ENCODE data around the gene DUSP19. TPM values are rescaled to one million over a fixed set of nuclear protein-coding genes. Genes with fewer than 3 reads are reported as not detected.

DUSP19 gene
- total and polyA plus RNA-seq, 2 of the 4 experiments (the other 2 are of a cell fraction), result 0.86 to 1.4 TPM

- TF ChIP-seq POLR2A (IDR thresholded peaks at IDR 0.05; ENCODE audit: low read depth, low read length) (no peak), CEBPB (IDR thresholded peaks at IDR 0.05; ENCODE audit: low read depth, low read length) (no peak), NFE2L2 (IDR thresholded peaks at IDR 0.05; ENCODE audit: low read depth, low read length) (no peak)
These were observed 44.8 kb downstream of the DUSP19 start (continued) for GRCh38 chr2:183123117-183123958.

GRCh38 chr2:183123959-183124221 is 45.3 kb downstream of the DUSP19 start:
- in situ Hi-C loops (cut with MboI; ENCODE audit: low sequenced_read_pairs) (no loop called here), intact Hi-C loops (cut with micrococcal nuclease) (loop anchor here (5.0 kb wide), 1 partner anchor 87 kb away; the partner anchor contains the start of gene NCKAP1), dilution Hi-C loops (cut with HindIII; ENCODE audit: low sequenced_read_pairs, unreplicated experiment) (no loop called here)
- Histone ChIP-seq H4K5ac (ENCODE audit: low read depth, low read length) (peak overlapping the region; percentile 80), H3K18ac (ENCODE audit: low read depth, low read length) (peak overlapping the region; percentile 18), H2BK15ac (ENCODE audit: low read depth, low read length) (peak overlapping the region; percentile 84), H3K36me3 (ENCODE audit: control insufficient read depth, insufficient read depth, low read length) (no peaks in the 10 kb centered on the region), H2AK9ac (replicated peaks; ENCODE audit: low read depth, low read length, poor library complexity) (peak overlapping the region; percentile 12), H3K4me3 (ENCODE audit: insufficient read depth, low read depth, low read length) (peak overlapping the region; percentile 61), H3K9me3 (ENCODE audit: control insufficient read depth, insufficient read depth, low read length) (no peaks in the 10 kb centered on the region), H2BK120ac (ENCODE audit: low read depth, low read length) (peak overlapping the region; percentile 79), H3K79me1 (ENCODE audit: low read depth in 1 of 2, low read length in 2 of 2) (peaks cover 0 to 17% of the 10 kb centered on the region in 2 experiments; a peak in 2 of 4 replicates), H3K56ac (ENCODE audit: extremely low read depth, insufficient read depth, low read length) (peak overlapping the region; percentile 89), H2BK20ac (ENCODE audit: low read depth, low read length) (peak overlapping the region; percentile 54; the same call in 1 of the 2 replicates), H2BK5ac (ENCODE audit: low read depth, low read length, poor library complexity, severe bottlenecking) (peak overlapping the region; percentile 83), H4K20me1 (ENCODE audit: insufficient read depth, low read length) (no peaks in the 10 kb centered on the region), H3K14ac (replicated peaks; ENCODE audit: low read depth, low read length) (peak overlapping the region; percentile 98), H3K4me1 (ENCODE audit: control insufficient read depth, insufficient read depth, low read length) (peaks cover 4% of the 10 kb centered on the region; the same call in 1 of the 2 replicates), H4K91ac (ENCODE audit: insufficient read depth, low read depth, low read length) (peak overlapping the region; percentile 80), H4K8ac (ENCODE audit: low read depth in 2 of 2, low read length in 2 of 2) (peak overlapping the region; percentile 92 to 97), H3K4ac (ENCODE audit: low read depth, low read length) (peak overlapping the region; percentile 84), H3K9ac (ENCODE audit: low read depth, low read length) (peak overlapping the region; percentile 87), H2AFZ (replicated peaks; ENCODE audit: low read length, poor library complexity) (peak overlapping the region; percentile 94), H3K27ac (ENCODE audit: insufficient read depth, low read length) (peak overlapping the region; percentile 71), H3K4me2 (ENCODE audit: low read depth, low read length) (peak overlapping the region; percentile 96), H3K23ac (ENCODE audit: low read depth, low read length) (peak overlapping the region; percentile 98), H3K9me1 (ENCODE audit: insufficient read depth, low read length) (no peaks in the 10 kb centered on the region), H3K27me3 (ENCODE audit: control insufficient read depth, insufficient read depth, low read length) (no peaks in the 10 kb centered on the region), H2AK5ac (ENCODE audit: low read depth, low read length) (no peak overlapping the region)
- BruUV-seq (replicated peaks), result no TSS peak
- DNase-seq (no peak), ATAC-seq (ENCODE audit: low read depth) (no peak)
- ChIA-PET CTCF (interaction anchor here (0.6 to 0.9 kb wide), 2 partner anchors 18 to 370 kb away, joined by 3 read pairs; no protein-coding TSS in a partner anchor), POLR2A (ENCODE audit: unreplicated experiment) (no interaction called here)
- 0% methylated on average over 3 of the region's 7 CpGs; no CpG with 5 or more reads in 1 of the 2 experiments for WGBS, 2 experiments (ENCODE audit: extremely low coverage in 2 of 2, insufficient read length in 1 of 2)
- TF ChIP-seq MAZ (IDR thresholded peaks at IDR 0.05; ENCODE audit: borderline replicate concordance, low read depth, low read length), result no peak
- TF ChIP-seq, protein P1, sequence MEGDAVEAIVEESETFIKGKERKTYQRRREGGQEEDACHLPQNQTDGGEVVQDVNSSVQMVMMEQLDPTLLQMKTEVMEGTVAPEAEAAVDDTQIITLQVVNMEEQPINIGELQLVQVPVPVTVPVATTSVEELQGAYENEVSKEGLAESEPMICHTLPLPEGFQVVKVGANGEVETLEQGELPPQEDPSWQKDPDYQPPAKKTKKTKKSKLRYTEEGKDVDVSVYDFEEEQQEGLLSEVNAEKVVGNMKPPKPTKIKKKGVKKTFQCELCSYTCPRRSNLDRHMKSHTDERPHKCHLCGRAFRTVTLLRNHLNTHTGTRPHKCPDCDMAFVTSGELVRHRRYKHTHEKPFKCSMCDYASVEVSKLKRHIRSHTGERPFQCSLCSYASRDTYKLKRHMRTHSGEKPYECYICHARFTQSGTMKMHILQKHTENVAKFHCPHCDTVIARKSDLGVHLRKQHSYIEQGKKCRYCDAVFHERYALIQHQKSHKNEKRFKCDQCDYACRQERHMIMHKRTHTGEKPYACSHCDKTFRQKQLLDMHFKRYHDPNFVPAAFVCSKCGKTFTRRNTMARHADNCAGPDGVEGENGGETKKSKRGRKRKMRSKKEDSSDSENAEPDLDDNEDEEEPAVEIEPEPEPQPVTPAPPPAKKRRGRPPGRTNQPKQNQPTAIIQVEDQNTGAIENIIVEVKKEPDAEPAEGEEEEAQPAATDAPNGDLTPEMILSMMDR (conservative IDR thresholded peaks at IDR 0.05; ENCODE audit: low read depth, low read length), result no peak
- no peak for TF ChIP-seq CEBPB (IDR thresholded peaks at IDR 0.05; ENCODE audit: low read depth, low read length)
- TF ChIP-seq SMC3 (IDR thresholded peaks at IDR 0.05; ENCODE audit: low read depth, low read length), result no peak
- TF ChIP-seq RAD21 (IDR thresholded peaks at IDR 0.05; ENCODE audit: low read length), result no peak
- no peak for TF ChIP-seq MXI1 (IDR thresholded peaks at IDR 0.05; ENCODE audit: borderline replicate concordance, low read depth, low read length)
- TF ChIP-seq POLR2A (IDR thresholded peaks at IDR 0.05; ENCODE audit: low read depth, low read length), result no peak
- TF ChIP-seq MAFK (IDR thresholded peaks at IDR 0.05; ENCODE audit: low read depth, low read length), result no peak
- no peak for TF ChIP-seq RCOR1 (IDR thresholded peaks at IDR 0.05; ENCODE audit: insufficient replicate concordance, low read length)
- no peak for TF ChIP-seq FOS (IDR thresholded peaks at IDR 0.05; ENCODE audit: low read depth, low read length)
- TF ChIP-seq RFX5 (IDR thresholded peaks at IDR 0.05; ENCODE audit: low read depth, low read length), result no peak
- no peak for TF ChIP-seq ELK1 (IDR thresholded peaks at IDR 0.05; ENCODE audit: borderline replicate concordance, low read depth, low read length)
- TF ChIP-seq BHLHE40 (IDR thresholded peaks at IDR 0.05; ENCODE audit: low read depth, low read length), result no peak
